ENCODE measurements around the gene DCT.
A peak's percentile ranks its signal among the peaks of the same experiment; 100 is the strongest.
"Not testable (repeated sequence)": the region's sequence is repeated elsewhere in the genome, so short reads cannot be mapped to it uniquely, and the experiment has no call there.

The DCT gene

GRCh38 chr13:94479616-94480015 lies at the start of gene DCT:
DCT (minus strand) TSS chr13:94479682; CDS start chr13:94479255, 427 bp downstream.
- DNase-seq (ENCODE audit: low spot score), result no peak

GRCh38 chr13:94526956-94527355 lies 47.5 kb upstream of the DCT start:
- DNase-seq (ENCODE audit: low spot score), result not testable (repeated sequence)

DNA sequence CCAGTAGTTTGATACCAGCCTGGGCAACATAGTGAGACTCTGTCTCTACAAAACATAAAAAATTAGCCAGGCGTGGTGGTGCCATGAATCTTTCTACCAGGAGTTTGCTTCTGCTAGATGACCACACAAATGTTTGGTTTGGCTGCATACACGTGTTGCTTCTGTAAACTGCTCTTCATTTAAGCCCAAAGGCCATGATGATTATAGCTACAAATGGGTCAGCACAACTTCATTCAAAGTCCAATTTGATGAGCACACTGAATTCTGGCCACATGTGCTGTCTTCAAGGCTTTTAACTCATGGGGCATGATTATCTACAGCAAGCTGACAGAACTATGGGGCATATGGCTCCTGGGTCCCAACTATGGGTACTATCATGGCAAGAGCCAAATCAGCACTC lies 46.3 kb upstream of the DCT start:
- no peak for DNase-seq (ENCODE audit: low spot score)

DNA sequence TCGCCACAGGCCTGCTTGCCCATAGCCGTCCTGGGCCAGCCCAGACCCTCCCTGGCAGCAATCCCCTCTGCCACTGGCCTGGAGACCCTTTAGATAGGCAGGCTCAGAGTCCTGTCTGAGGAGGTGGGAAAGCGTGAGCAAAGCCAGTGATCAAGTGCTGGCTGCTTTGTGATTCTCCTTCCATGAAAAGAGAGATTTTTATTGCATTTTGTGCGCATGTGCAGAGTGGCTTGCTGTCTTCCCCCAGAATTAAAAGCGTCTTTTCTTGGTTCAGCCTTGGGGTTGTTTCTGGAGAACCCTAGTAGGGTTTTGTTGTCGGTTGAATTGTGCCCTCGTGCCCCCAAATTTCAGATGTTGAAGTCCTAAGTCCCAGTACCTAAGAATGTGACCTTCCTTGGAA lies 44.9 kb upstream of the DCT start:
- DNase-seq (ENCODE audit: low spot score), result no peak

GRCh38 chr13:94520001-94520400 lies 40.5 kb upstream of the DCT start:
- DNase-seq (ENCODE audit: low spot score), result no peak

DNA sequence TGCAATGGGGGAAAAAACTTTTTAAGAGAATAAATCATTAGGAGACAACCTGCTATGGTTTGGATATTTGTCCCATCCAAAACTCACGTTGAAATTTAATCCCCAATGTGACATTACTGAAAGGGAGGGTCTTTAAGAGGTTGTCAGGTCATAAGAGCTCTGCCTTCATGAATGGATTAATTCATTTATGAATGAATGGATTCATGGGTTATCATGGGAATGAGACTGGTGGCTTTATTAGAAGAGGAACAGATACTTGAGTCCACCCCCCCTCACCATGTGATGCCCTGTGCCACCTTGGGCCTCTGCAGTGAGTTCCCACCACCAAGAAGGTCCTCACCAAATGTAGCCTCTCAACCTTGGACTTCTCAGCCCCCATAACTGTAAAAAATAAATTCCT lies 37.0 kb upstream of the DCT start:
- no peak for DNase-seq (ENCODE audit: low spot score)

DNA sequence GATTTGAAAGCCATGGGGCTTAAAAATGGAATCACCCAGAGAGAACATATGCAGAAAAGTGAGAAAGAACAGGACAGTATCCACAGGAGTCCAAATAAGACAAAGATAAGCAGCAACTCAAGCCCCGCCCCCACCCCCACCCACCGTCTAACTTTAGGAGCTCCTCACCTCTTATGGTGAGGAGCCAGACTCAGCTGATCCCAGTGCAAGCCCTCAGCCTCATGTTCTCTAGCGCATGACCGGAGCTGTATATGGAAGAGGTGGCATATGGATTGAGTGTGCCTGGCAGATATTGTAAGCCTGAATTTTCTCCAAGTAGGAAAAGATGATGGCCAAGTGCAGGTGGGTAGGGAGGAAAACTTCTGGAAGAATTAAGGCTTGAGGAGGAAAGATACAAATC lies 36.4 kb upstream of the DCT start:
- DNase-seq (ENCODE audit: low spot score), result no peak

DNA sequence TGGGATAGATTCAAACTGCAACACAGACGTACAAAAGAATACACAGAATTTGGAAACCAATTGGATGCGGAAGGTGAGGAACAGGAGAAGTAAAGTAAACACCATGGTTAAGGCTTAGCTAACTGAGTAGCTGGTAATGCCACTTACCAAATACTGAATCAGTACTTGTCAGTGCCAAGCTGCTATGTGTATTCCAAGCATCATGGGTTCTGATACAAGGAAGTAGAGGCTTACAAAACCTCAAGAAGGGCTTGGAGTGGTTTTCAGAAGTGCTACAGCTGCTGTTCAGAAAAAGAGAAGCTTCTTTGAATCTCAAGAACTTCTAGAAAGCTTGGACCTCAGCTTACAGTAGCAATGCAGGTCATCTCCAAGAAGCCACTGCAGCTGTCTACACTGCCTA lies 35.9 kb upstream of the DCT start:
- no peak for DNase-seq (ENCODE audit: low spot score)

GRCh38 chr13:94513026-94513425 lies 33.5 kb upstream of the DCT start:
- DNase-seq (ENCODE audit: low spot score), result no peak

DNA sequence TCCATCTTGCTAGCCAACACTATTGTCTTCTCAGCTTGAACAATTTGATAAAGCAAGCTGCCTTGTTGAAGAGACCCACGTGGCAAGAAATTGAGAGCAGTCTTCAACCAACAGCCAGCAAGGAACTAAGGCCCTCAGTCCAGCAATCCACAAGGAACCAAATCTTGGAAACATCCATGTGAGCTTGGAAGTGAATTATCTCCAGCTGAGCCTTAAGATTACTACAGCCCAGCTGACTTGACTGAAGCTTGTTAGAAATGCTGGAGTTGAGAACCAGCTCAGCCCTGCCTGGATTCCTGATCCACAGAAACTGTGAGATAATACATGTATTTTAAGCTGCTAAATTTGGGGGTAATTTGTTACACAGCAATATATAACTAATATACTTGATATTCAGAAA lies 26.2 kb upstream of the DCT start:
- no peak for DNase-seq (ENCODE audit: low spot score)

DNA sequence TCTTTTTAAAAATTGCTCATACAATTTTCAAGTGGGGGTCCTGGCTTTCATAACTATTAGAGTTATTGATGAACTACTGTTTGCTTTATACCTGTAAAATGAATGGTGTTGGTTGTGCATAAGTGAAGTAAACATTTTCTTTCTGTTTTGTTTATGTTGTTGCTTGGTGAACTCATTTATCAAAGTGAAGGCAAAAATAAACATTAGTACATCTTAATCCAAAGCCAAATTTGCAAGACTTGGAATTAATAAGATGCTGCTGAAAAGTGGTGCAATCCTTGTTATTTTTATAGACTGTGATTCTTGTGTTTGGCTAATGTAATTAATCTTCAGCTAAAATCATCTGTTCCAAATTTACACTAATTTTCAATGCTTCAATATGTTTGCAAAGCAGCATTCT lies 24.4 kb upstream of the DCT start:
- no peak for DNase-seq (ENCODE audit: low spot score)

DNA sequence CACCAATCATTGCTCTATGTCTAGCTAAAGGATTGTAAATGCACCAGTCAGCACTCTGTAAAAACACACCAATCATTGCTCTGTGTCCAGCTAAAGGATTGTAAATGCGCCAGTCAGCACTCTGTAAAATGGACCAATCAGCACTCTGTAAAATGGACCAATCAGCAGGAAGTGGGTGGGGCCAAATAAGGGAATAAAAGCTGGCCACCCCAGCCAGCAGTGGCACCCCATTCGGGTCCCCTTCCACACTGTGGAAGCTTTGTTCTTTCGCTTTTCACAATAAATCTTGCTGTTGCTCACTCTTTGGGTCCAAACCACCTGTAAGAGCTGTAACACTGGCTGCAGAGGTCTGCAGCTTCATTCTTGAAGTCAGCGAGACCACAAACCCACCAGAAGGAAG lies 19.3 kb upstream of the DCT start:
- not testable (repeated sequence) for DNase-seq (ENCODE audit: low spot score)

- peak; percentile 18 for DNase-seq (ENCODE audit: low spot score)
Measured at GRCh38 chr13:94495806-94496205, 16.3 kb upstream of the DCT start.

- DNase-seq (ENCODE audit: low spot score), result no peak
Measured at GRCh38 chr13:94494026-94494425, 14.5 kb upstream of the DCT start.

- DNase-seq (ENCODE audit: low spot score), result no peak
Measured at GRCh38 chr13:94487043-94487442, 7.6 kb upstream of the DCT start.

- no peak for DNase-seq (ENCODE audit: low spot score)
Measured at GRCh38 chr13:94483970-94484369, 4.5 kb upstream of the DCT start.

DNA sequence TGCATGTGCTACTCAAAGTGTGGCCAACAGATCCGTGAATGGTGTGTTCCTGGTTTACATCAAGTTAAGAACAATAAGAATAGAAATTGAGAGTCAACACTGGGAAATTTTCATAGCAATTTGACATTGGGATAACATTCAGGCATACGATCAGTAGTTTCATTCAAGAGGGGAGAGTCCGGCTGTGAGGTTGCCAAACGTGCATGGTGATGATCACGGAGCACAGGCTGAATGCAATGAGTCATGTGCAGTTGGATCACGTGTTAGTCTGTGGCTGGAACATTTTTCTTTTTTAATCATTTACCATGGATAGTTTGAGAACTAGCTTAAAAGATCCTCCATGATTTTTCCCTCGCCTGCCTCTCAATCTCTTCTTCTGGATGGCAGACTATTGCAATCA lies 2.5 kb upstream of the DCT start:
- DNase-seq (ENCODE audit: low spot score), result no peak

GRCh38 chr13:94480672-94481145 lies 1.2 kb upstream of the DCT start:
- peak; percentile 16 for DNase-seq (ENCODE audit: low spot score)

GRCh38 chr13:94478913-94479312 lies 569 bp downstream of the DCT start:
- DNase-seq (ENCODE audit: low spot score), result no peak

GRCh38 chr13:94470126-94470525 lies 9.4 kb downstream of the DCT start:
- no peak for DNase-seq (ENCODE audit: low spot score)

- DNase-seq (ENCODE audit: low spot score), result no peak
Measured at GRCh38 chr13:94464771-94465170, 14.7 kb downstream of the DCT start.

DNA sequence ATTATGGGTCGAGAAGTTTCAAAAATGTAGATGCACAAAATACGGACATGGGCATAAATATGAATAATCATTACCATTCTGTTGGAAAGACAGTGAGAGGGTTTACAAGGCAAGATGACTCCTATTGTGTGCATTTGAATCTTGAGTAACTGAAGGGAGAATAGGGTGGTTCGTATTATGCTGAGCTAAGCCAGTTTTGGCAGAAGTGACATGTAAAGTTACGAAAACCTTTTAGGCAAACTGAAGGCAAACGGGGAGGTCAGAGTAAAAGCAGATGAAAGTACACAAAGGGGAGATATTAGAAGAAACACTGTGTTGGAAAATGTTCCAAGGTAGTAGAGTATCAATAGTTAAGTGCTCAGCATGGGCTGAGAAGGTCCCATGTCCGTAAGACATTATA lies 16.8 kb downstream of the DCT start:
- no peak for DNase-seq (ENCODE audit: low spot score)

DNA sequence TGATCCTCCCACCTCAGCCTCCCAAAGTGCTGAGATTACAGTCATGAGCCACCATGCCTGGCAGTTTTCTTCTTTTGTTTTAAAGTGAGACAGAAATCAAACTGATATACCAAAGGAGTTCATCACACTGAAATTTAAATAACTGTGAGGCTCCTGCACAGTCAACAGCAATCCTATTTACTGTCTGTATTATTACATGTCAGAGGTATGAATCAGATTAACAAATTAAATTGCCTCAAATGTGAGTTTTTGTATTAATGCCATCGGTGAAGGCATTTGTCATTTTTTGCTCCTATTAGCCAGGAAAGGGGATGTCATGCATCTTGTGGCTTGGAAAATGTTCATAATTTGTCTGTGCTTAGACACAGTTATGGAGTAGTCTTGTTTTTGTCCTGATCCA lies 20.4 kb downstream of the DCT start:
- no peak for DNase-seq (ENCODE audit: low spot score)

DNA sequence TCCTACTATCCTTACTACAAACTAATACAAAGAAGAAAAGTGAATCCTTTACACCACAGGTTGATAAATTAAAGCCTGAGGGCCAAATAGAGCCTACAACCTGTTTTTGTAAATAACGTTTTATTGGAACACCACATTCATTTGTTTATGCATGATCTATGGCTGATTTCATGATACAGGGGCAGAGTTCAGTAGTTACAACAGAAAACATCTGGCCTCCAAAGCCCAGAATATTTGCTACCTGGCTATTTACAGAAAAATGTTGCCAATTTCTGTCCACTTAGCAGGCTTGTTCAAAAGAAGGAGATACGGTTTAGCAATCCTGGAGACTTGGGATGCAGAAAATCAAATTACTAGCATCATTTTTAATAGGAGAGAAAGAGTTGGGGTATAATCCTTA lies 24.1 kb downstream of the DCT start:
- no peak for DNase-seq (ENCODE audit: low spot score)

- no peak for DNase-seq (ENCODE audit: low spot score)
Measured at GRCh38 chr13:94454906-94455305, 24.6 kb downstream of the DCT start.

All from globus pallidus (tissue), 1 donor.